Panc1 (cell line): ENCODE results near the gene CLIC4. TPM values are rescaled to one million over a fixed set of nuclear protein-coding genes. Genes with fewer than 3 reads are reported as not detected.
A peak's percentile ranks its signal among the peaks of the same experiment; 100 is the strongest.
"Not testable (repeated sequence)": the region's sequence is repeated elsewhere in the genome, so short reads cannot be mapped to it uniquely, and the experiment has no call there.

Source experiments
- ATAC-seq: fragments of 200-7000 bp; cut with Tn5 transposase; 2 replicates; pipeline ENCODE4 v1.9.1; 2020; ENCODE audit warnings: mild to moderate bottlenecking, moderate library complexity
- BruUV-seq: library from RNA; stranded (reverse); fragments of 400-500 nt; replicated peaks from 2 replicates; lab custom pipeline; 2021; lab: Mats Ljungman, UMichigan
- CTCF ChIA-PET: fragments of 300-600 bp; sonication (Branson Sonifier 250); formaldehyde crosslinking; loops from one replicate; lab custom pipeline; 2022; ENCODE audit warnings: antibody characterized with exemption; lab: Charles Lee
- POLR2A ChIA-PET: fragments of 300-600 bp; sonication (Branson Sonifier 250); formaldehyde crosslinking; loops from one replicate; lab custom pipeline; 2022; ENCODE audit warnings: antibody characterized with exemption; lab: Charles Lee
- DNase-seq: peaks from one replicate; pipeline ENCODE4 v3.0.0-alpha.2; 2010; ENCODE audit warnings: low read depth, low spot score
- H3K27ac ChIP-seq: 2 replicates; pipeline ENCODE4 v1.5.1; 2011; ENCODE audit warnings: mild to moderate bottlenecking, low read length, inconsistent platforms
- H3K27me3 ChIP-seq: fragments of 200-500 bp; sonication (Bioruptor generic); 2 replicates; pipeline ENCODE4 v1.6.0; 2014; ENCODE audit warnings: low read length, inconsistent platforms; ENCODE audit not compliant: control insufficient read depth, insufficient read depth
- H3K36me3 ChIP-seq: fragments of 200-500 bp; sonication (Bioruptor generic); 2 replicates; pipeline ENCODE4 v1.5.1; 2014; ENCODE audit warnings: inconsistent platforms, mild to moderate bottlenecking, low read length, moderate library complexity; ENCODE audit not compliant: control insufficient read depth, insufficient read depth
- H3K4me1 ChIP-seq: 2 replicates; pipeline ENCODE4 v1.5.1; 2011; ENCODE audit warnings: inconsistent platforms, mild to moderate bottlenecking, low read length, moderate library complexity; ENCODE audit not compliant: control insufficient read depth, insufficient read depth
- H3K4me3 ChIP-seq, 2 experiments: 2 replicates each; pipeline ENCODE4 v1.5.1; 2011 to 2012; ENCODE audit warnings: low read depth in 2 of 2, low read length in 2 of 2, mild to moderate bottlenecking in 2 of 2, inconsistent platforms in 1 of 2, moderate library complexity in 1 of 2
- H3K9me3 ChIP-seq: fragments of 200-500 bp; sonication (Bioruptor generic); 2 replicates; pipeline ENCODE4 v1.5.1; 2014; ENCODE audit warnings: low read depth, mild to moderate bottlenecking, inconsistent platforms, low read length, moderate library complexity; ENCODE audit not compliant: control insufficient read depth, insufficient read depth
- CTCF ChIP-seq: fragments of 450-650 bp; IDR thresholded peaks from 2 replicates; pipeline ENCODE4 v1.5.1; 2017; ENCODE audit warnings: mild to moderate bottlenecking
- POLR2AphosphoS5 ChIP-seq: IDR thresholded peaks from 2 replicates; pipeline ENCODE4 v1.6.1; 2012; ENCODE audit warnings: mild to moderate bottlenecking, low read depth, low read length, moderate library complexity
- SIN3A ChIP-seq: IDR thresholded peaks from 2 replicates; pipeline ENCODE4 v1.6.1; 2012; ENCODE audit warnings: low read depth, mild to moderate bottlenecking, low read length, moderate library complexity, borderline replicate concordance; ENCODE audit not compliant: insufficient read depth
- TCF7L2 ChIP-seq: IDR thresholded peaks from 2 replicates; pipeline ENCODE4 v1.6.1; 2011; ENCODE audit warnings: mild to moderate bottlenecking, low read depth, low read length, inconsistent platforms
- in situ Hi-C: cut with HindIII; loops from 2 replicates; pipeline ENCODE4 v1.10.0; 2016; ENCODE audit warnings: low sequenced_read_pairs, low pct_unique_long_range_greater_than_20kb
- intact Hi-C: fragments of 100-400 bp; cut with micrococcal nuclease; formaldehyde crosslinking; loops from one replicate; pipeline ENCODE4 v1.10.0; 2022; ENCODE audit not compliant: unreplicated experiment
- total RNA-seq: library from RNA; stranded (reverse); gene quantifications from one replicate; pipeline ENCODE4 v1.2.1, GENCODE V29; 2021; ENCODE audit not compliant: unreplicated experiment
- TF ChIP-seq, protein P1 (sequence below), 2 experiments: IDR thresholded peaks; 2 replicates each; pipeline ENCODE4 v1.6.1; 2011 to 2012; ENCODE audit warnings: low read depth in 2 of 2, control low read depth in 1 of 2, low read length in 1 of 2, mild to moderate bottlenecking in 1 of 2, moderate library complexity in 1 of 2; ENCODE audit not compliant: insufficient read depth in 1 of 2

The CLIC4 gene
- total RNA-seq, 1 experiment from 2014 or later: 123 TPM

DNA sequence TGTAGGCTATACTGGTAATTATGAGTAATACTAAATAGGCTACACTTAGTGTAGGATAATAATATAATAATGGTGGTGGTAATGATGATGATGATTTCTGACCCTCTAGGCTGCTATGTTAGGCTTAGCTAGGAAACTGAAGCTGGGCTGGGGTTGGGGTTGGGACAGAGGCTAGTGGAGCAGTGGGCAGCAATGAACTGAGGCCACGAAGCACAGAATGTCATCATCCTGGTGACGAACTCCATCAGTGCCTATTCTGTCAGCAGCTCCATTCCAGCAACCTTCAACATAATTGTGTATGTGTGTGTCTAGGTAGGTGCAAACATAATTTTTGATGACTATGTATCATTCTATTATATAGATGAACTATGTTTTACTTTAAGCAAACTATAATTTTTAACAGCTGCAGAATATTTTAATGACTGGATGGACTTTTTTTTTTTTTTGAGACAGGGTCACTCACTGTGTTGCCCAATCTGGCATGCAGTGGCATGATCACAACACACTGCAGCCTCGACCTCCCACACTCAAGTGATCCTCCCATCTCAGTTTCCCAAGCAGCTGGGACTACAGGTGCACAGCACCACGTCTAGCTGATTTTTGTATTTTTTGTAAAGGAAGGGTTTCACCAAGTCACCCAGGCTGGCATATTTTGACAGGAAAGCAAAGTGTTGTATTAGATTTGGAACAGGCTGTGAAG, 12.9 kb upstream of the CLIC4 start:
- no peak for TF ChIP-seq SIN3A
- TF ChIP-seq, protein P1, sequence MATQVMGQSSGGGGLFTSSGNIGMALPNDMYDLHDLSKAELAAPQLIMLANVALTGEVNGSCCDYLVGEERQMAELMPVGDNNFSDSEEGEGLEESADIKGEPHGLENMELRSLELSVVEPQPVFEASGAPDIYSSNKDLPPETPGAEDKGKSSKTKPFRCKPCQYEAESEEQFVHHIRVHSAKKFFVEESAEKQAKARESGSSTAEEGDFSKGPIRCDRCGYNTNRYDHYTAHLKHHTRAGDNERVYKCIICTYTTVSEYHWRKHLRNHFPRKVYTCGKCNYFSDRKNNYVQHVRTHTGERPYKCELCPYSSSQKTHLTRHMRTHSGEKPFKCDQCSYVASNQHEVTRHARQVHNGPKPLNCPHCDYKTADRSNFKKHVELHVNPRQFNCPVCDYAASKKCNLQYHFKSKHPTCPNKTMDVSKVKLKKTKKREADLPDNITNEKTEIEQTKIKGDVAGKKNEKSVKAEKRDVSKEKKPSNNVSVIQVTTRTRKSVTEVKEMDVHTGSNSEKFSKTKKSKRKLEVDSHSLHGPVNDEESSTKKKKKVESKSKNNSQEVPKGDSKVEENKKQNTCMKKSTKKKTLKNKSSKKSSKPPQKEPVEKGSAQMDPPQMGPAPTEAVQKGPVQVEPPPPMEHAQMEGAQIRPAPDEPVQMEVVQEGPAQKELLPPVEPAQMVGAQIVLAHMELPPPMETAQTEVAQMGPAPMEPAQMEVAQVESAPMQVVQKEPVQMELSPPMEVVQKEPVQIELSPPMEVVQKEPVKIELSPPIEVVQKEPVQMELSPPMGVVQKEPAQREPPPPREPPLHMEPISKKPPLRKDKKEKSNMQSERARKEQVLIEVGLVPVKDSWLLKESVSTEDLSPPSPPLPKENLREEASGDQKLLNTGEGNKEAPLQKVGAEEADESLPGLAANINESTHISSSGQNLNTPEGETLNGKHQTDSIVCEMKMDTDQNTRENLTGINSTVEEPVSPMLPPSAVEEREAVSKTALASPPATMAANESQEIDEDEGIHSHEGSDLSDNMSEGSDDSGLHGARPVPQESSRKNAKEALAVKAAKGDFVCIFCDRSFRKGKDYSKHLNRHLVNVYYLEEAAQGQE (IDR thresholded peaks at IDR 0.05; ENCODE audit: insufficient read depth in 1 of 2, low read depth in 2 of 2, low read length in 1 of 2): no peak
- TF ChIP-seq CTCF: no peak
- no peak for TF ChIP-seq POLR2AphosphoS5
- no peak for TF ChIP-seq TCF7L2
- H3K27me3 ChIP-seq: no peaks in the 10 kb centered on the region
- H3K4me3 ChIP-seq: no peak overlapping the region
- no peaks in the 10 kb centered on the region for H3K36me3 ChIP-seq
- ATAC-seq (no peak), DNase-seq (no peak)
- H3K4me1 ChIP-seq: peaks cover 21% of the 10 kb centered on the region
- intact Hi-C loops (no loop called here), in situ Hi-C loops (no loop called here)
- H3K27ac ChIP-seq: no peak overlapping the region
- POLR2A ChIA-PET: interaction anchor here (0.6 kb wide), 1 partner anchor 87 kb away, joined by 11 read pairs; no protein-coding TSS in a partner anchor
- BruUV-seq: no TSS peak
- CTCF ChIA-PET: interaction anchor here (0.6 to 0.7 kb wide), 2 partner anchors 12 to 478 kb away, joined by 3 to 5 read pairs; no protein-coding TSS in a partner anchor
- H3K9me3 ChIP-seq: no peaks in the 10 kb centered on the region

- CTCF ChIA-PET: not testable (repeated sequence)
- POLR2A ChIA-PET: interaction anchor here (0.6 kb wide), 1 partner anchor 86 kb away, joined by 11 read pairs; no protein-coding TSS in a partner anchor
Measured at GRCh38 chr1:24733342-24733741, 11.9 kb upstream of the CLIC4 start.

DNA sequence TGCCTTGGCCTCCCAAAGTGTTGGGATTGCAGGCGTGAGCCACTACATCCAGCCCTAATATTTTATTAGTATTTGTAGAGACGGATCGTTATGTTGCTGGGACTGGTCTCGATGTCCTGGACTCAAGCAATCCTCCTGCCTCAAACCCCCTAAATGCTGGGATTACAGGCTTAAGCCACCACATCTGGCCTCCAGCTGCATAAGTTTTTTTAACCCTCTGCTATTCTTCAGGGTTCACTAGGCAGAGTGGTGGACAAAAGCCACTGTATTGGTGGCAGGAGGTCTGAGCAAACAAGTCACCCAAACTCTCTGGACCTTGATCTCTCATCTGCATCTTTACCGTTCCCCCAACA, 10.1 kb upstream of the CLIC4 start:
- BruUV-seq: no TSS peak
- no peaks in the 10 kb centered on the region for H3K27me3 ChIP-seq
- in situ Hi-C loops: no loop called here
- ChIA-PET POLR2A (no interaction called here), CTCF (no interaction called here)
- DNase-seq (no peak), ATAC-seq (no peak)
- H3K4me3 ChIP-seq: no peak overlapping the region
- TF ChIP-seq, protein P1 (IDR thresholded peaks at IDR 0.05; ENCODE audit: insufficient read depth in 1 of 2, low read depth in 2 of 2, low read length in 1 of 2): no peak
- TF ChIP-seq SIN3A (no peak), CTCF (no peak), POLR2AphosphoS5 (no peak), TCF7L2 (no peak)
- intact Hi-C loops: no loop called here
- H3K36me3 ChIP-seq: no peaks in the 10 kb centered on the region
- H3K27ac ChIP-seq: peak overlapping the region; percentile 51
- H3K4me1 ChIP-seq: peaks cover 21% of the 10 kb centered on the region
- no peaks in the 10 kb centered on the region for H3K9me3 ChIP-seq

More at GRCh38 chr1:24733342-24733741, 11.9 kb upstream of the CLIC4 start:
- intact Hi-C loops, H3K27ac ChIP-seq, in situ Hi-C loops, H3K27me3 ChIP-seq, H3K4me3 ChIP-seq, BruUV-seq, DNase-seq, ATAC-seq, H3K36me3 ChIP-seq, H3K9me3 ChIP-seq: not testable (repeated sequence)
- H3K4me1 ChIP-seq: peaks cover 21% of the 10 kb centered on the region
